ENCODE results near the gene EDDM3A.

- TF ChIP-seq CTCF (IDR thresholded peaks at IDR 0.05; ENCODE audit: insufficient read depth, low read length) (no peak), GABPA (IDR thresholded peaks at IDR 0.05; ENCODE audit: low read depth) (no peak)
Measured at GRCh38 chr14:20746566-20746965, 879 bp downstream of the EDDM3A start.
